K562 (cell line): ENCODE measurements around the gene SIRT7. TPM values are rescaled to one million over a fixed set of nuclear protein-coding genes. Genes with fewer than 3 reads are reported as not detected.

Source experiments
- ARID1B ChIP-seq: fragments of 450-650 bp; IDR thresholded peaks from 2 replicates; pipeline ENCODE4 v1.6.1; 2016; ENCODE audit warnings: antibody characterized with exemption, mild to moderate bottlenecking, inconsistent platforms
- BRD4 ChIP-seq: fragments of 200-600 bp; sonication (generic); IDR thresholded peaks from 2 replicates; pipeline ENCODE4 v1.6.1; 2017; ENCODE audit warnings: inconsistent platforms
- FOXK2 ChIP-seq, 2 experiments: fragments of 450-650 bp; IDR thresholded peaks in 1 of 2; conservative IDR thresholded peaks in 1 of 2; 2 replicates each; pipeline ENCODE4 v1.6.1; 2016; ENCODE audit warnings: low read depth in 2 of 2, mild to moderate bottlenecking in 1 of 2
- HCFC1 ChIP-seq: IDR thresholded peaks from 2 replicates; pipeline ENCODE4 v1.6.1; 2012; ENCODE audit warnings: low read depth, low read length, improper control_type of control experiment
- HLTF ChIP-seq: fragments of 450-650 bp; IDR thresholded peaks from 2 replicates; pipeline ENCODE4 v1.6.1; 2016
- MAX ChIP-seq: sonication (generic); formaldehyde crosslinking; IDR thresholded peaks from 2 replicates; pipeline ENCODE4 v1.9.0; 2022; ENCODE audit warnings: mild to moderate bottlenecking, missing genetic modification reagents
- MAZ ChIP-seq, 2 experiments: fragments of 450-650 bp in 1 of 2; sonication (generic) in 1 of 2; formaldehyde crosslinking; IDR thresholded peaks in 1 of 2; conservative IDR thresholded peaks in 1 of 2; 2 replicates each; pipeline versions ENCODE4 v1.4.0 to v1.5.0; 2020; ENCODE audit warnings: mild to moderate bottlenecking in 1 of 2, missing genetic modification reagents in 1 of 2
- MTA2 ChIP-seq: fragments of 450-650 bp; IDR thresholded peaks from 2 replicates; pipeline ENCODE4 v1.6.1; 2016; ENCODE audit warnings: low read depth
- NFRKB ChIP-seq: fragments of 450-650 bp; IDR thresholded peaks from 2 replicates; pipeline ENCODE4 v1.6.1; 2016; ENCODE audit warnings: low read depth
- SMAD1 ChIP-seq: fragments of 150-350 bp; IDR thresholded peaks from 2 replicates; pipeline ENCODE4 v1.6.1; 2014; ENCODE audit warnings: low read length, low read depth; ENCODE audit not compliant: partially characterized antibody
- TARDBP ChIP-seq: fragments of 450-650 bp; IDR thresholded peaks from 2 replicates; pipeline ENCODE4 v1.6.1; 2016
- TGIF2 ChIP-seq: sonication (generic); formaldehyde crosslinking; IDR thresholded peaks from 2 replicates; pipeline ENCODE4 v1.8.1; 2022; ENCODE audit warnings: mild to moderate bottlenecking, missing genetic modification reagents, moderate library complexity
- UBTF ChIP-seq, 2 experiments: IDR thresholded peaks; 2 replicates each; pipeline ENCODE4 v1.6.1; 2012; ENCODE audit warnings: improper control_type of control experiment in 2 of 2, low read depth in 2 of 2, low read length in 2 of 2, borderline replicate concordance in 1 of 2
- ZFP1 ChIP-seq: fragments of 450-650 bp; formaldehyde crosslinking; IDR thresholded peaks from 2 replicates; pipeline ENCODE4 v1.4.0; 2020; ENCODE audit warnings: mild to moderate bottlenecking, mixed read lengths
- ZNF232 ChIP-seq: sonication (generic); formaldehyde crosslinking; IDR thresholded peaks from 2 replicates; pipeline ENCODE4 v1.8.0; 2022; ENCODE audit warnings: mild to moderate bottlenecking, missing genetic modification reagents
- ZNF76 ChIP-seq: fragments of 250-450 bp; sonication (Bioruptor Pico); IDR thresholded peaks from 2 replicates; pipeline ENCODE4 v1.4.0; 2020; ENCODE audit warnings: mild to moderate bottlenecking, moderate library complexity, borderline replicate concordance
- polyA plus RNA-seq, 8 experiments: library from polyadenylated mRNA; depleted of rRNA in 4 of 8; stranded (reverse) in 5 of 8; unstranded in 3 of 8; fragments of >200 nt; fragmentation: Nextera tagmentation in 2 of 8; fragmentation: Illumina TruSeq in 1 of 8; extraction: Ambion mirVana in 2 of 8; extraction: Trizol in 1 of 8; gene quantifications; 2 replicates each; pipeline versions ENCODE4 v1.2.1 to v1.2.3, GENCODE V29; 2011 to 2014; ENCODE audit warnings: inconsistent platforms in 1 of 8, missing spikeins in 1 of 8
- total RNA-seq, 7 experiments: library from RNA; depleted of rRNA in 6 of 7; stranded (reverse); fragments of >200 nt in 6 of 7; fragmentation: Illumina TruSeq in 2 of 7; extraction: Trizol in 2 of 7; gene quantifications; 2 replicates each; pipeline versions ENCODE4 v1.2.1 to v1.2.3, GENCODE V29; 2011 to 2021; ENCODE audit warnings: low replicate concordance in 1 of 7

Gene SIRT7
- total and polyA plus RNA-seq, 9 of the 15 experiments (the other 6 are each of a cell fraction or from before 2014, with no cell fraction given) = 1.6 to 54.8 (median 20.3) TPM

GRCh38 chr17:81871387-81872230 lies 46.4 kb downstream of the SIRT7 start (continued):
- TF ChIP-seq UBTF (IDR thresholded peaks at IDR 0.05; ENCODE audit: borderline replicate concordance in 1 of 2, low read depth in 2 of 2, low read length in 2 of 2) (0 out of 4 replicates have a peak, but pooled peaks have one; percentile 16 to 20), ARID1B (no peak), FOXK2 (conservative IDR thresholded peaks at IDR 0.05 in 1 of 2, IDR thresholded peaks at IDR 0.05 in 1 of 2; ENCODE audit: low read depth in 2 of 2) (0 out of 4 replicates have a peak, but pooled peaks of 1 of the 2 experiments have one; percentile 34), TGIF2 (CRISPR knock-in tag) (peak; percentile 59; the same call in 1 of the 2 replicates), BRD4 (peak; percentile 99), SMAD1 (peak; percentile 22), MAZ (CRISPR knock-in tag; conservative IDR thresholded peaks at IDR 0.05 in 1 of 2, IDR thresholded peaks at IDR 0.05 in 1 of 2) (peak; percentile 49 to 92), MAX (CRISPR knock-in tag) (peak; percentile 98), ZNF232 (peak; percentile 13), NFRKB (peak; percentile 88; the same call in 1 of the 2 replicates), ZFP1 (CRISPR knock-in tag) (no peak), MTA2 (0 out of 2 replicates have a peak, but pooled peaks have one; percentile 18), HCFC1 (peak; percentile 68), TARDBP (peak; percentile 97), HLTF (no peak), ZNF76 (CRISPR knock-in tag) (0 out of 2 replicates have a peak, but pooled peaks have one; percentile 71)
- TF ChIP-seq, all 486 proteins: peak for 179
